LoVo (cell line): ENCODE results near the gene NXN.
"Not testable (repeated sequence)": the region's sequence is repeated elsewhere in the genome, so short reads cannot be mapped to it uniquely, and the experiment has no call there.

Experiments used
- DNase-seq: peaks from one replicate; pipeline ENCODE4 v3.0.0-alpha.2; 2016; ENCODE audit warnings: low spot score

The NXN gene

GRCh38 chr17:887551-888209 lies 91.9 kb downstream of the NXN start:
- DNase-seq: no peak

GRCh38 chr17:885971-886571 lies 93.5 kb downstream of the NXN start:
- DNase-seq: no peak

DNA sequence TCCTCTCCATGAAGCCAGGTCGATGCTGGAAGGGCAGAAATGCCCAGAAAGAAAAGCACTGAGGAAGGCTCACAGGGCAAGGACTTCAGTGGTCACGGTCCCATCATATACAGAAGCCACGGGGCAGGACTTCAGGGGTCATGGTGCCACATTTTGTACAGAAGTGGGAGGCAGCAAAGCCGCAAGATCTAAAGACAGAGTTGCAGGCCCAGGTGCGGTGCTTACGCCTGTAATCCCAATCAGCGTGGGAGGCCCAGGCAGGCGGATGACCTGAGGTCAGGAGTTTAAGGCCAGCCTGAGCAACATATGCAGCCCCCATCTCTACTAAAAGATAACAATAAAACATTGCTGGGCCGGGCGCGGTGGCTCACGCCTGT lies 96.0 kb downstream of the NXN start:
- no peak for DNase-seq

DNA sequence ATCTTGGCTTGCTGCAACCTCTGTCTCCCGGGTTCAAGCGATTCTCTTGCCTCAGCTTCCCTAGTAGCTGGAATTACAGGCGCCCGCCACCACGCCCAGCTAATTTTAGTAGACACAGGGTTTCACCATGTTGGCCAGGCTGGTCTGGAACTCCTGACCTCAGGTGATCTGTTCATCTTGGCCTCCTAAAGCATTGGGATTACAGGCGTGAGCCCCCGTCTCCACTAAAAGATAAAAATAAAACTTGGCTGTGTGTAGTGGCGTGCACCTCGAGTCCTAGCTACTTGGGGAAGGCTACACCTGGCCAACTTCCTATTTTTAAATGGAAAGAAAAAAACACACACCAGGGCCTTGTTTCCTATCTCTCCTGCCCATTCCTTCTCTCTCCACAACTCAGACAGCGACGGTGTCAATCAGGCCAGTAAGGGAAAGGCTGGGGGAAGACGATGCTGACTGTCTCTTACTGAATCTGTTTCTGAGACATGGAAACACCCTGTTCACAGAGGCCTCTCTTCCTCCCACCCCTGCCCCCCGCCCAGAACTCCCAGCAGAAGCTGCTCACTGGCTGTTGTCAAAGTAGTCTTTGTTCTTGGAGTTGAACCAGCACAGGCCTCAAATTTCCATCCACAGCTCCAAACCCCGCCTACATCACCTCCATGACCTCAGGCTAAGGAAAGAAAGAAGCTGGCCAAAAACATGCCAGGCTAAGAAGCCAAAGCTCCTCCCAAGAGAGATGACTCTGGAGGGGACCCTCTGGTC lies 96.6 kb downstream of the NXN start:
- no peak for DNase-seq

- DNase-seq: no peak
These were observed 97.8 kb downstream of the NXN start for GRCh38 chr17:881778-882177.

DNA sequence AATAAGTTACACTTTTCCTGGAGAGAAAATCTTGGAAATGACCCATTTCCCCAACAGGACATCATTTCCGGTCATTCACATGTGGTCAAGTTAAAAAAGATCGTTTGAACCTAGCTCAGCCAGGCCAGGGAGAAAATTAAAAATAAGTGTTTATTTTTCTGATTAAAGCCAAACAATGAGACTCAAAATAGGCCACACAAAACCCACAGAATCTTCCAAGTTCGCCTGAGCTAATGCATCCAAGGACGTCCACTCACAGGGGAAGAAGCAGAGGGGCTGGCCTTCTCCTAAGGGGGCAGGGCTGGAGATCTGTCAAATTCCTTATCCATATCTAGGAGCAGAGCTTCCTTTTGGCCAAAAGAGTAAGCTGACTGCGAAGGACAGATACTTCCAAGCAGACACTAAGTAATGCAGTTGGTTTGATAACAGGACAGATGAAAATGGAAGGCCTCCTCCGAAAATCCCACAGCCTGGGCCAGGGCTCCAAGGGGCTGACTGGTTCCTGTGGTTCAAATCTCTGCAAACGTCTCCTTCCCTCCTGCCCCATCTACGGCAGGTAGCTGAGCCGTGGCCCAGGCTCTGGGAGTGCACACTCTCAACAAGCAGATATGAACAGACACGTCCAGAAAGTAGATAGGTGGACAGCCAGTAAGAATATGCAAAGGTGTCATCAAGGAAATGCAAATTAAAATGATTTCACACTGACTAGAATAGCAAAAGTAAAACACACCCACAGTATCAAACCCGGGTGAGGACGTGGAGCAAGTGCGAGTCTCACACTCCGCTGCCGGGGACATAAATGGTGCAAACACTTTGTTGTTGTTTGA lies 98.9 kb downstream of the NXN start:
- no peak for DNase-seq

- peak; percentile 94 for DNase-seq
These were observed 99.8 kb downstream of the NXN start for GRCh38 chr17:879546-880442.

DNA sequence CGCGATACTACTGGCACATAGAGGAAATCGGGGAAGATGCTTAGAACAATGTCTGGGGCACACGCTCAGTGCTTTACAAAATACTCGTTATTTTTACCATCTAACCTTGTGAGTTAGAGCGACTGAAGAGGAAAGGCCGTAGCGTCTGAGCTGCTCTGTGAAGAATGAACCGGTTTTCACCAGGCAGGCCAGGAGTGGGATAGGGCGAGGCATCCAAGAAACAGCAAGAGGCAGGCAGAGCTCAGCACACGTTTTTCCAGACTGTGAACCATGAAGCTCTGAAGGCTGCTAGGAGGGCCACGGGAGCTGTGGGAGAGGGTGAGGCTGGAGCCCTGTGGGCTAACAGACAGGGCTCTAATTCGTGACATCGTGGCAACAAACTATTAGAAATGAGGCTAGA lies 101.9 kb downstream of the NXN start:
- no peak for DNase-seq

- DNase-seq: no peak
These were observed 103.3 kb downstream of the NXN start for GRCh38 chr17:876272-876671.

DNA sequence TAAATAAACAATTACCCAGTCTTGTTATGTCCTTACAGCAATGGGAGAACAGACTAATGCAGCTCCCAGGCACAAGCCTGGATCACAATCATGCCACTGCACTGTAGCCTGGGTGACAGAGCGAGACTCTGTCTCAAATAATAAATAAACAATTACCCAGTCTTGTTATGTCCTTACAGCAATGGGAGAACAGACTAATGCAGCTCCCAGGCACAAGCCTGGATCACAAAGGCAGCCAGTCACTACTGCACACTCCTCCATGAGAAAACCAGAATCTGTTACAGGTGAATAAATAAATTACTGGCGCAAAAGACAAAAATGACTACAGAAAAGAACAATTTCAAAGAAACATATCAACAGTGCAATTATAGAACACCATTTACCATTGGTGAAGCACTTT lies 105.0 kb downstream of the NXN start:
- not testable (repeated sequence) for DNase-seq

- DNase-seq: no peak
These were observed 106.7 kb downstream of the NXN start for GRCh38 chr17:872855-873254.

GRCh38 chr17:871751-872519 lies 107.6 kb downstream of the NXN start:
- DNase-seq: no peak

DNA sequence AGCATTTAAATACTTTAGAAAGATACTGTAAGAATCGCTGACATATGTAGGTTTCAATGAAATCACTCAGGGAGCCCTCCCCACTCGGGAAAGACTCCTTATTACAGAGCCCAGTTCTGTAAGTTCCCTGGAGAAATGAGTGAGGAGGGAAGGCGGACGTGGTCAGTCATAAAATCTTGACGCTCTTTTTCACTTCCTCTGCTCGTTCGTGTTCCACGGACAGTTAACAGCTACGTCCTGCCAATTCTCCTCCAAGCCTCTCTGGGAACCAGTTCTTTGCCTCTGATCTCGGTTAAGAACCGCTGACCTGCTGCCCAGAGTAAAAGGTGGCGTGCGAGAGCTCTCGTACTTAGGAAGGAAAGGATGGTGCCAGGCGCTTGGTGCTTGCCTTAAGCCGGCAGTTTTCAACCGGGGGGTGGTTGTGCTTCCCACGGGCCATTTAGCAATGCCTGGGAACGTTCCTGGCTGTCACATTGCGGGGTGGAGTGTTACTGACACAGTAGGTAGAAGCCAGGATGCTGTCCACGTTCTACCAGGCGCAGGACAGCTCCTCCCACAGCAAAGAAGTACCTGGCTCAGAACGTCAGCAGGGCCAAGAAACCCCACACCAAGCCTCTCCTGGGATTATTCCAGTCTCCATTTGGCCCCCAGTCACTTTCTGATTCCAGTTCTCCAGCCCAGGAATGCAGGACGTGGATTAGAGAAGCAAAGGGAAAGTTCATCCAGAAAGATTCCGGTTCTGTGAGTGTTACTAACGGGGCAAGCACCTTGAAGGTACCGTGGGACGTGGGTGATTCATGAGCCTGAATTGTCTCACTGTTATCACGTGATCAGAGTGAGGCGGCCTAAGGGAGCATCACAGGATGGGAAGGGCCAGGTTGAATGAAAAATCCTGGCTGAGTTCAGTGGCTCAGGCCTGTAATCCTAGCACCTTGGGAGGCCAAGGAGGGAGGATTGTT lies 109.7 kb downstream of the NXN start:
- no peak for DNase-seq

DNA sequence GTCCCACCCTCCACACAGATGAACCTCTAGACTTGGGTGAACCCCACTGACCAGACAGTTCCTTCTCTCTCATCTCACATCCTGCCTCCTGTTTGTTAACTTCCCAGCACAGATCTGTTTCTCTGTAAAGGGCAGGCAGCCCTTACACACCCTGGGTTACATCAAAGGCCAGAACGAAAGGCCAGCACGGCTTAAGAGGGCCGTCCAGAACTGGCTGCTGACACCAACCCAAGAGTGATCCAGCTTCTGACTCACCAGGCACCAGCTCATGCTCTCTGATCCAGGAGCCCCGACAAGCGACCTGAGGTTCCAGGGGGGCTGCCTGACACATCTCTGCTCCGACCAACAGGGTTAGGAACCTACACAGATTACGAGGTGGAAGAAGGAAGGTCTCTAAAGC lies 110.5 kb downstream of the NXN start:
- DNase-seq: no peak

DNA sequence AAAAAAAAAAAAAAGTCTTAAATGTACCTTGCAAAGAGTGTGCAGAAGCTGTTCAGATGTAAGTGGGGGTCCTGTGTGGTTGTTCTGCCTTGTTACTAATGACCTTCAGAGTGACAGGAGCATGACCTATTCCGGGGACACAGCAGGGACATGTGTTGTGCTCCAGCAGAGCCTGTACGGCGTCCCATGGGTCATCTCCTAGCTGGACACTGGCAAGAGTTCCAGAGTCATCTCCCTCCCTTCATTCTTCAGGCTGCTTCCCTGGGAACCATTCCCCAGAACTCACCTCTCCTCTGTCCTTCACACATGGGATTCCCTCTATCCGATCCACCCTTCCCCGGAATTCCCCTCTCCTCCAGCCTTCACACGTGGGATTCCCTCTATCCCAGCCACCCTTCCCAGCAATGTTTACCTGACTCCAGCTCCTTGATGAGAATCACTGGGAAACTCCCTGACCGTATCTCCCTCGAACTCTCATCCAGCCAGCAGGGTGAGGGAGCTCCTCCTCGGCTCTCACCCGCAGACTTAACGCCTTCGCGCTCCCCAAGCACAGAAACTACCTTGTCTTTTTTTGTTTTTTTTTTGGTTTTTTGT lies 111.6 kb downstream of the NXN start:
- DNase-seq: no peak

DNA sequence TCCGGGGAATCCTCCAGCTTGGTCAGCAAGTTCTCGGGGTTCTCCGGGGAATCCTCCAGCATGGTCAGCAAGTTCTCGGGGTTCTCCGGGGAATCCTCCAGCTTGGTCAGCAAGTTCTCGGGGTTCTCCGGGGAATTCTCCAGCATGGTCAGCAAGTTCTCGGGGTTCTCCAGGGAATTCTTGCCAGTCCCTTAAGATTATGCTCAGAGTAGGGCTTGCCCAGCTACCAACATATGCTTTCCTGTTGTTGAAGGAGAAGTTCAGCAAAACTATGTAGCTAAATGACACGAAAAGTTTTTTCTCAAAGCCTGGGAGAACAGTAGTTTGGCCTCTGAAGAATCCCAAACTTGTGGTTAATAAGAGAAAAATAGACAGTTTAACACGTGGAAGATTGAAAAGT lies 112.3 kb downstream of the NXN start:
- DNase-seq: not testable (repeated sequence)

DNA sequence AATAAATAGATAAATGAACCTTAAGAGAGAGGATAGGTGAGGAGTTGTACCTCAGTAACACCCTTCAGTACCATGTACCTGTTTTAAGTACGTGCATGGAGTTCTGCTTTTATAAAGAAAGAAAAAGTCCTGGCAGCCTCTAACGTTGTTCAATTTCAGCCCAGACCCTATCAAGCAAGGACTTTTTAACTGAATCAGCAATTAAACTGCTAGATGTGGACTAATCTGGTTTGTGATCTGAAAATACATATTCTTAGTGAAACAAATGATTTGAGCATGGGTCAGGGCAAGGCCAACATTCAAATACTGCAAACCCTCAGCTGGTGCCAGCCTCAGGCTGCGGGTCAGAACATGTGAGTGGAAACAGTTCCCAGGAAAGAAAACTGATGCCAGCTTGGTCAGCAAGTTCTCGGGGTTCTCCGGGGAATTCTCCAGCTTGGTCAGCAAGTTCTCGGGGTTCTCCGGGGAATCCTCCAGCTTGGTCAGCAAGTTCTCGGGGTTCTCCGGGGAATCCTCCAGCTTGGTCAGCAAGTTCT lies 112.9 kb downstream of the NXN start:
- DNase-seq: no peak

- DNase-seq: no peak
These were observed 115.3 kb downstream of the NXN start for GRCh38 chr17:864315-864714.

DNA sequence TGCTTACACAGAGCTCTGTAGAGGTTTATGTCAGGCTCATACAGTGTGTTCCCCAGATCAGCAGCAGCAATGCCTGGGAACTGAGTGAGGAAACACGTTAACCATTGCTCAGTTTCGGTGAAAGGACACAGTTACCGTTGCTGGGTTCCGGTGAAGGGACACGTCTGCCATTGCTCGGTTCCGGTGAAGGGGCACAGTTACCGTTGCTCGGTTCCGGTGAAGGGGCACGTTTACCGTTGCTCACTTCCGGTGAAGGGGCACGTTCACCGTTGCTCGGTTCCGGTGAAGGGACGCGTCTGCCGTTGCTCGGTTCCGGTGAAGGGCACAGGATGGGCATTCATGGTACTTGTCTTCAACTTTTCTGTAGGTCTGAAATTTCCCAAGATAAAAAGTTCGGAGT lies 115.7 kb downstream of the NXN start:
- no peak for DNase-seq
